Tibial nerve (tissue), 3 donors: ENCODE results near the gene PTPRR.

Experiments
- CTCF ChIP-seq, 5 experiments: fragments of 200-600 bp in 3 of 5; fragments of 450-650 bp in 2 of 5; sonication (generic) in 3 of 5; IDR thresholded peaks; one replicate each; pipeline ENCODE4 v1.5.1; 2016 to 2019; ENCODE audit warnings: antibody characterized with exemption in 5 of 5, mild to moderate bottlenecking in 3 of 5, moderate library complexity in 2 of 5
- POLR2A ChIP-seq, 2 donors: fragments of 450-650 bp; IDR thresholded peaks; one replicate each; pipeline ENCODE4 v1.6.1; 2017; ENCODE audit warnings: antibody characterized with exemption in 2 of 2, mild to moderate bottlenecking in 2 of 2, moderate library complexity in 2 of 2

GRCh38 chr12:70590549-70591226 is 329.9 kb downstream of the PTPRR start:
- no peak for TF ChIP-seq CTCF (IDR thresholded peaks at IDR 0.05)
- no peak for TF ChIP-seq POLR2A (IDR thresholded peaks at IDR 0.05)
